NCI-H446 treated with DMSO at 0.1 percent for 48 hours (cell line): ENCODE measurements around the gene GP1BB.

Source experiments
- DNase-seq: peaks from one replicate; lab custom pipeline; 2025; lab: John Stamatoyannopoulos, UW

Gene GP1BB

DNA sequence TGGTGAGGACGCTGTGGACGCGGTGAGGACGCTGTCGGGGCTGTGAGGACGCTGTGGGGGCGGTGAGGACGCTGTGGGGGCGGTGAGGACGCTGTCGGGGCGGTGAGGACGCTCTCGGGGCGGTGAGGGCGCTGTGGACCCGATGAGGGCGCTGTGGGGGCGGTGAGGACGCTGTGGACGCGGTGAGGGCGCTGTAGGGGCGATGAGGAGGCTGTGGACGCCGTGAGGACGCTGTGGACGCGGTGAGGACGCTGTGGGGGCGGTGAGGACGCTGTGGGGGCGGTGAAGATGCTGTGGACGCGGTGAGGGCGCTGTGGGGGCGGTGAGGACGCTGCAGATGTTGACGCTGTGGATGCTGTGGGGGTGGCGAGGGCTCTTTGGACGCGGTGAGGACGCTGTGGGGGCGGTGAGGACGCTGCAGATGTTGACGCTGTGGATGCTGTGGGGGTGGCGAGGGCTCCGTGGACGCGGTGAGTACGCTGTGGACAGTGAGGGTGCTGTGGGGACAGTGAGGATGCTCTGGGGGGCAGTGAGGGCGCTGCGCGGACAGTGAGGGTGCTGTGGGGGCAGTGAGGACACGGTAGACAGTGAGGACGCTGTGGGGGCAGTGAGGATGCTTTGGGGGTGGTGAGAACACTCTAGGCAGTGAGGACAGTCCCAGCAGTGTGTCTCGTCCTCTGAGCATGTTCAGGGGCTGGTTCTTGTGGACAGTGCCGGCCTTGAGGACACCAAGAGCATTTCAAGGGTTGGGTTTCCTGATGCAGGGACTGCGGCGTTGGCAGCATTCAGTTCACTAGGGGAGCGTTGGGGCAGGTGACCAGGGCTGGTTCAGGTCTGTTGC lies 4.2 kb downstream of the GP1BB start:
- no peak for DNase-seq

DNA sequence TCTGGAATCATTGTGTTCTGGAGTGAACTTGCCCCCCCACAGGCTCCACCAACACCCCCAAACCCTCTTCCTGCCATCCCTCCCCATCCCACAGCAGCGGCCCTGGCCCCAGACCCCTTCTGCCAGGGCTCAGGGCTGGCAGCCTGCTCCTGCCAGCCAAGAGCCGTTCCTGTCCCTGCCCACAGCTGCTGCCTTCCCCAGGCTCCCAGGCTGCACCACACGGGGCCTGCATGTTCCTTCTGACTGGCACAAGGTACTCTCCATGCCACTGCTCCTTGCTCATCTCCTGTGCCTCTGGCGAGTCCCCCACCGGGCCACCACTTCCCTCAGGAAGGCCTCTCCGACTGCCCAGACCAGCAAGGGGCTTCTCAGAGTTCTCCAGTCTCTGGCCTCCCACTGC lies 4.9 kb downstream of the GP1BB start:
- no peak for DNase-seq

- no peak for DNase-seq
Measured at GRCh38 chr22:19728836-19729235, 5.5 kb downstream of the GP1BB start.

DNA sequence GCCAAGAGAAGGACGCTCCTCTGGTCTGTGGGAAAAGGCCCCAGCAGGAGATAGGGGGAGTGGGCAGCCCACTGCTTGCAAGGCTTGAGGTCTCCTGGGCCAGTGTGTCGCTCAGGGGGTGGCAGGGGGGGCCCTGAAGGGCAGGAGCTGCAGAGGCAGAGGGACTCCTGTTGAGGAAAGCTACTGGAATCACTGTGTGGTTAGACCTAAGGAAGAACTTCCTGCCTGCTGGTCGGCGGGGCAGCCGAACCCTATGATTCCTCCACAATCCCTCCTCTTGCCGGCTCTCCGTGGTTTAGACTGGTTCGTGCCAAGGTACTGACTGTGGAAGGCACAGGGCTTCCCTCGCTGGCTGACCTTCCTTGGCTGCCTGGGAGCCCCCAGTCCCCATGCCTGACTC lies 6.2 kb downstream of the GP1BB start:
- no peak for DNase-seq

DNA sequence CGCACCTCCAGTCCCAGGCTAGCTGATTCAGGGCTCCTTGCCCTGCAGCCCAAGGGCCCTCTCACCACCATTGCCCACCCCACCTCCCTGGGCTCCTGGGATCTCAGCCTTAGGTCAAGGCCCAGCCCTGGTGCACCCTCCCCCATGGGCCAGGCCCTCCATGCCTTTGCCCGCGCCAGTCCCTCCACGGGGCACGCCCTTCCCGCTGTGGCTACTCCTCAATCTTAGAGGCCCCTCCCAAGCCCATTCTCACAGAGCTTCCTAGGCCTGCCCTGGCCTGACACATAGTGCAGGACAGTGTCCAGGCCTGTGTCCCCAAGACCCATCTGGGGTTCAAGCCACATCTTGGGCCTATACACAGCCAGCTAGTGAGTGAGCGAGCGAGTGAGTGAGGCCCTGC lies 6.9 kb downstream of the GP1BB start:
- DNase-seq: no peak

DNA sequence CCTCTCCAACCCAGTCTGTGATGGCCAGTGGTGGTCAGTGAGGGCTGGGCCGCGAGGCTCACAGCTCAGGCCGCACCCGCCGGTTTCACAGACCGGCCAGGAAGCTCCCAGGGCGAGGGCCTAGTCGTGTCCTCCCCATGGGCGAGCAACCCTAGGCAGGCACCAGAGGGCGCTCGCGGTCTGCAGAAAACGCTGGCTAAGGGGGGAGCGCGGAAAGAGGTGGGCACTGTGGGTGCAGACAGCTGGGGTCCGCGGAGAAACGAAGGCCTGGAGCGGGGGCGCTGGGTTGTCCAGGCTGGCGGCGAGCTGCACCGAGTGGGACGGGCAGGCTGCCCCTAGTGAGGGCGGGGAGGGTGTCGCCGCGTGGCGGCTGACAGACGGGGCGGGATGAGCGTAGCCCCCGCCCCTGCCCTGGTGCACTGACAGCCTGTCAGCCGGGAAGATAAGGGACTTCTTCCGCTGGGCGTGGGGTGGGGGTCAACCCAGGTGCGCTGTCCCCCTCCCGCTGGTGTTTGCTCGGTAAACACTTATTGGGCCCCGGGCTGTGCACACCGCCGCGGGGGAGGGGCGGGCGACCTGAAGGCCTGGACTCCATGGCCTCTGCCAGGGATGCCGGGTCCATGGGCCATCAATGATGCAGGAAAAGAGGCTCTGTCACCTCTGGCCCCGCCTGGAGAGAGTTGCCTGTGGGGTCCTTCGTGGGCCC lies 7.5 kb downstream of the GP1BB start:
- DNase-seq: peak; percentile 22

DNA sequence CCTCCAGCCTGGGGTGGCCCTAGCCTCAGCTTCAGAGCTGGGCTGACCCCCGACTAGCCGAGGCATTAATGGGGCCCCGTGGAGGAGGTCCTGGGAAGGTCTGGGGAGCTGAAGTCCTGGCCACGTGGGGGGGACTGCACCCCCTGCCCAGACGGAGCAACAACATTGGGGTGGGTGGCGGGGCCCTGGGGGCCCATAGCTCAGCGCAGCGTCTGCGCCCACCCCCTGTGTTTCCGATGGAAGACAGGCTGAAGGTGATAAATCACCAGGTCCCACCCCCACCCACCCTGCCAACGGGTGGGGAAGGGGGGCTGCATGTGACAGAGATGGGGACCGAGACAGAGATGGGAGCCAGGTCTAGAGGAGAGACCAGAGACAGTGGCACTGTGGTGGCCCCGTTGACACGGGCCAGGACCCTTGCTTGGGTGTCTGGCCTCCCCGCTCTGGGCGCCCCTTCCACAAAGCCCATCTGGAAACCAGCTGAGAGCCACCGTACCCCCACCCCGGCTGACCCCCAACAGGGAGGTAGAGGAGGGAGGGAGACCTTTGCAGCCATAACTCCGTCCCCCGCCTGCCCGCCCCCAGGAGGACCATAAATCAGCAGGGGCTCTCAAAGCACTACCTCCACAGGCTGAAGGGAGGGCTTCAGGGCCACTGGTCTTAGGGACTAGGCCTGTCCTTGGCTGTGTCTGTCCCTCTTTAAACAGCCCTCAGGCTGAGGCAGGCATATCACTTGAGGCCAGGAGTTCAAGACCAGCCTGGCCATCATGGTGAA lies 8.2 kb downstream of the GP1BB start:
- DNase-seq: no peak

- no peak for DNase-seq
Measured at GRCh38 chr22:19732403-19733113, 9.2 kb downstream of the GP1BB start.

DNA sequence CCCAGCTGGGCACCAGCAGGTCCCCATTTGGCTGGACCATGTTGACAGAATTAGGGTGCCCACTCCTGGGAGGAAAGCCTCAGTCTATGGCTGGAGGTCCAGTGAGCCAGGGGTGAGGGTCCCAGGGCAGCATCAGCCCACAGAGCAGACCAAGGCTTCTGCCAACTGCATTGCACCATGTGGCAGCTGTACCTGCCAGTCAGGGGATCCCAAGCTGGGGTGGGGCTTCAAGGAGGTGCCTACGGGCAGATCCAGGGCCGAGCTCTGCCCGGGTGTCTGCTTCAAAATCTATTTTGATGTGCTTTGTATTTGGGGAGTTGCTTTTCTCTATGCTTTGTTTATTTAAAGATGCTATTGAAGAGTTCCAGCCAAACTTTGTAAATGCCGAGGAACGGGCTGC lies 10.4 kb downstream of the GP1BB start:
- no peak for DNase-seq

DNA sequence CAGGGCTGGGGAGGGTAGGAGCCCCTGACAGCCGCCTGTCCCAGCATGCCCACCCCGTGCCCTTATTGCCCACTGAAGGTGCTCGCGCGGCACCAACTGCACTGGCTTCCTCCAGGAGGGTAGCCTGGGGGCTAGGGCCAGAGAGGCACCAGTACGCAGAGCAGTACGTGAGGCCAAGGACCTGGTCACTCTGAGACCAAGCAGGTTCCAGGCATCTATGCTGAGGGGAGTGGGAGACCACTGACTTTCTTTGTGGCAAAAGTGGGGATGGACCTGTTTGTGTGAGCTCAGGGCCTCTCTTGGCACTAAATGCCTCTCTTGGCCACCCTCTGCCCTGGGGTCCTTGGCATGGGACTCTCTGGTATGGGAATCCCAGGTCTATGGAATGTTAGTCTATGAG lies 10.8 kb downstream of the GP1BB start:
- no peak for DNase-seq

- no peak for DNase-seq
Measured at GRCh38 chr22:19734837-19735382, 11.6 kb downstream of the GP1BB start.

GRCh38 chr22:19735665-19736510 lies 12.5 kb downstream of the GP1BB start:
- no peak for DNase-seq

GRCh38 chr22:19737846-19738663 lies 14.7 kb downstream of the GP1BB start:
- DNase-seq: no peak

DNA sequence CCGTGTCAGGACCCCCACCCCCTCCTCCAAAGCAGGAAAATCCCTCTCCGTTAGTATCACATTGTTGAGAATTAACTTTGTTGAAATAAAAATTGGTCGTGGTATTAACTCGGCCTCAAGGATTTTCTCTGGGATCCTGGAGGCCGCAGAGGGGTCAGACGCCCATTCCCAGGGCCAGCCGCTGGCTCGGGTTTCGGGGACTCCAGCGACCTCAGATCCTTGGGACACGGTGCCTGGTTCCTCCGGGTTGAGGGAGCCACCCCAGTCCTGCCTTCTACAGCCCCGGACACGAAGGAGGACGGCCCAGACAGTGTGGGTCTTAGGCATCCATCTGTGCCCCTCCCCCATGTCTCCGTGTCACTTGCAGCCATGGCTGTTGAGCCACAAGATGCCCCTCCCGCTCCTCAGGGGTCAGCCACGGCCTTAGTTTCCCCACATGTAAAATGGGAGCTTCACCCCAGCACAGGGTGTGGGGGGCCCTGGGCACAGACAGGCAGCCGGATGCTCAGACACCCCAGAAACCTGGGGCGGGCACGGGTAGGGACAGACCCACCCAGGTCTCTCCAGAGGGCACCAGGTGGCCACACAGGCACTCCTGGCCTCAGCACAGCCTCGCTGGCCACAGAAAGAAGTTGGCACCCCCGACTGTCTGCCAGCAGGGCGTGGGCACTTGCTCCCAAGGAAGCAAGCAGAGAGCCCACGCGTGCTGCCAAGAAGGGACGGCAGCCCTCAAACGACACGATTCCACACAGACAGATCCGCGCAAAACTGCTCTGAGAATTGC lies 15.5 kb downstream of the GP1BB start:
- no peak for DNase-seq

DNA sequence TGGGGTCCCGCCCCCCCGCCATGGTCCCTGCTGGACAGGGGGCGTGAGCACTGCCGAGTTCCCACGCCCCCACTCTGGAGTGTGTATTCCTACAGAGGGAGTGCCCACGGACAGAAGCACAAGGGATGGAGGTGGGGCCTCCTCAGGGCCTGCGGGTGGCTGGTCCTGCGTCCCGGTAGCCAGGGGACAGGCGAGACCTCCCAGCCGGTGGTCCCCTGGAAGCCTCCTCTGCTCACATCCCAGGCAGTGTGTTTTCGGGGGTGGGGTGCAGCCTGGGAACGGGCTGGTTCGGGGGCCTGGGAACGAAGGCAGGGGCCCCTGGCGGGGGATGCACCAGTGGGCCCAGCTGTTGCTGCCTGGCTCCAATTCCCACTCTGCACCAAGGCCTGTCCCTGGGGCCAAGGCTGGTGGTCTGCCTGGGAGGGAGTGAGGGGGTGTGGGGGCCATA lies 16.1 kb downstream of the GP1BB start:
- DNase-seq: no peak

GRCh38 chr22:19739911-19740449 lies 16.6 kb downstream of the GP1BB start:
- no peak for DNase-seq

DNA sequence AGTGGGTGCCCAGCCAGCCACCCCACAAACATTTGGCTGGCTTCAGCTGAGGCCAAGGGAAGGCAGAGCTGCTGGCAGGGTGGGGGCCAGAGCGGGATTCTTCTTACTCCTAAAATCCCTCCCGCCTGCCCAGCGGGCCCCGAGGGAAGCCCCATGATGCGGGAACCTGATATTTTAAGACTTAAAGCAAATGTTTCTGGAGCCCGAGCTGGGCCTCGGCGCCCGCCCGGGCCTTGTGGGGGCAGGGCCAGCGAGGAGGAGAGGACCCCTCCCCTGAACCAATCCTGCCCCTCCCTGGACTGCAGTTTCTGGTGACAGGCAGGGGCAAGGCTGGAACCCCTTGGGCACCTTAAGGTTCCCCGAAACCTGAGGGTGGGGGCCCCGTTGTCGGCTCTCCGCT lies 17.2 kb downstream of the GP1BB start:
- DNase-seq: no peak

DNA sequence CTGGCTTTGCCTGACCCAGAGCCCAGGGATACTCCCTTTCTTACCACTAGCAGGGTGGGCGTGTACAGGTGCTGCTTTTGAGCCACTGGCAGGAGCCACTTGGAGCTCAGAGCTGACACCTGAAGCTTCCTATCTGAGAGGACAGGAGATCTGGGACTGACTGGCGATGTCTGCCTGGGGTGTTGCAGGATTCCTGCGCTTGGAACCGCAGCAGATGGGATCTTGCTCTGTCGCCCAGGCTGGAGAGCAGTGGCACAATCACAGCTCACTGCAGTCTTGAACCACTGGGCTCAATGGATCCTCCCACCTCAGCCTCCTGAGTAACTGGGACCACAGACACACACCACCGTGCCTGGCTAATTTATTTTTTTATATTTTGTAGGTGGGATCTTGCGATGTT lies 17.7 kb downstream of the GP1BB start:
- DNase-seq: no peak
